ENCODE results near the gene UQCR10.
"Not testable (repeated sequence)": the region's sequence is repeated elsewhere in the genome, so short reads cannot be mapped to it uniquely, and the experiment has no call there.

UQCR10 gene

DNA sequence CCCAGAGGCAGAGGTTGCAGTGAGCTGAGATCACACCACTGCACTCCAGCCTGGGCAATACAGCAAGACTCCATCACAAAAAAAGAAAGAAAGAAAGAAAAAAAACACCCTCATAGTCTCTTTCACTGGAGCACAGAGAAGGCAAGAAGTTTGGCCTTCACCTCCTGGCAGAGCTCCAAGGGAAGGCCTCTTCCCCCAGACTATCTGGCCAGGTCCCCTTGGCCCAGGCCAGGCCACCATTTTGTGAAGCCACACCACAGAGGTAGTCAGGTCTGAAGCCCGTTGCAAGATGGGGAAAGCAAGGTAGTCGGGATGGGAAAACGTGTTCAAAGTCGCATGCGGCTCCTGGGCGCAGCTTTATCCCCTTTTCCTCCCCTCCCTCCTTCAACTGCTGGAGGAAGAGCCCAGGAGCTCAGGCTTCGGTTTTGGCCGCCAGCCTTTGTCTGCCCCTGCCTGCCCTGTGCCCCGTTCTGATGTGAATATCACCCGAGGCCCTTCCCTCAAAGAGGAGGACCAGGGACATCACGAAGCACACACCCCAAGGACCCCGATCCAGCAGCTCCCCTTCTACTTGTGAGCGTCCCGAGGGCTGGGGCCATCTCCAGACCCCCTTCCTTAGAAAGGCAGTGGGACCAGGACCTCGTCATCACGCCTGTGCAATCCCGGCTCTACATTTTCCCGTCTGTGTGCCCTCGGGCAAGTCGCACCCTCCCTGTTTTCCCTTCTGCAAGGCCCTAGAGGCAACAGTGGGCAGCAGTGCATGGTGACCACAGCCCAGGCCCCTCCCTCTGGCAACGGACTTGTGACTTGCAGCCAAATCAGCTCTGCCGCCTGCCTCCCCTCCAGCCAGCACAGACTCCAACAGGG is 29.7 kb upstream of the UQCR10 start:
- DNase-seq: no peak

DNA sequence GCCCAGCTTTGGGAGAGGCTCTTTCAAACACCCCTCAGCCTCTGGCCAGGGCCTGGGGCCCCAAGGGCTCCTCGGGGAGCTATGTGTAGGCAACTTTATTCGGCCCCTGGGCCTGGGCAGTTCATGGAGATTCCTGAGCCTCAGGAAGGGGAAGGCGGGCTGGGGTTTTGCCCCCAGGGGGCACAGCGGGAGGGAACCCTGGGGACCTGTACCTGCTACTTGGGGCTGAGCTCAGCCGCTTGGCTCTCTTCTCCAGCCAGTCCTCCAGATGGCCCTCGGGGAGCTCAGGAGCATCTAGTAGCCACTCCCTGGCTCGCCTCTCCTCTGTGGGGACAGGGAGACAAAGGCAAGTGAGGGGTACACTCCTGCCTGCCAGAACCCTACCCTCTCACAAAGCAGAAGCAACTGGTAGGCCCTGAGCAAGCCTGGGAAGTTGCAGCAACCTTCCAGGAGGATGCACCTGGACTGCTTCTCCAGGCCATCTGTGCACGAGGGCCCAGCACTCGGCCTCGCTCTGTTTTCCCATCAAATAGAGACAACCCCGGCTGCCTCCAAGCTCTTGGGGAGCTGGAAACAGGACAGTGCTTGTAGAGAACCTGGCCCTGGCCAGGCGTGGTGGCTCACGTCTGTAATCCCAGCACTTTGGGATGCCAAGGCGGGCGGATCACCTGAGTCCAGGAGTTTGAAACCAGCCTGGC is 28.9 kb upstream of the UQCR10 start:
- no peak for DNase-seq

DNA sequence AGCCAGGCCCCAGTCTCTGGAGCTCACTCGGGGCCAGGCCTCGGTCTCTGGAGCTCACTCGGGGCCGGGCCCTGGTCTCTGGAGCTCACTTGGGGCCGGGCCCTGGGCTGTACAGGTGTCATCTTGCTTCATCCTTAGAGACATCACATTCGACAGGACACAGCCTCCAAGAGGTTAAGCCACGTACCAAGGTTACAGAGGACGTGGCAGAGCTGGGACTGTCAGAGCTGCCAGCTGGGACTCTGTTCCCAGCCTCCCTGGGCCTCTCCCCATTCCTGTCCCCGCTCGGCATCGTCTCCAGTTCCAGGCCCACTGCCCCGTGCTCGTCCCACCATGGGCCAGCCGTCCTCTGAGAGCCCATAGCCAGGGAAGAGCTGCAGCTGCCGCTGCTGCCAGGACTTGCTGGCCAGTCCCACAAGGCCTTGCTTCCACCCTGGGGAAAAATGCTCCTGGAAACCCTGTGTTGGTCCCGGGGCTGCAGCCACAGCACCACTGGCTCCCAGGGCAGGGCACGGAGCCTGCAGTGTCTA is 27.8 kb upstream of the UQCR10 start:
- DNase-seq: no peak

- DNase-seq: no peak
Measured at GRCh38 chr22:29740216-29740615, 27.0 kb upstream of the UQCR10 start.

DNA sequence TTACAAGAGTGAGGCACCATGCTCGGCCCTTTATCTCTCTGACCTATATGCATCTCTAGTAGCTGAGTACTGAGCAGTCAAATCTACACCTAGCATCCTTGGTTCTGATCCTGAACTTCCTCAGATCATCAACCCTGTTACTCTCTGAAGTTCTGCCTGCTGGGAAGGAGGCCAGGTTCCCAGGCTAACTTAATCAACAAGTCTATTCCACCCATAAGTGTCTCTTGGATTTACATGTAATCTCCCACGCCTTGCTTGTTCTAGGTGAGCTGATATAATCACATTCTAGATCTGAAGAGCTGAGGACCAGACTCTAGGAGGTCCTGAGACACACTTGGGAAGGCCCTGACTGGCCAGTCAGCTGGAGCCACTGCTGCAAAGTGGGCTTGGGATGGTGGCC is 25.2 kb upstream of the UQCR10 start:
- DNase-seq: no peak

DNA sequence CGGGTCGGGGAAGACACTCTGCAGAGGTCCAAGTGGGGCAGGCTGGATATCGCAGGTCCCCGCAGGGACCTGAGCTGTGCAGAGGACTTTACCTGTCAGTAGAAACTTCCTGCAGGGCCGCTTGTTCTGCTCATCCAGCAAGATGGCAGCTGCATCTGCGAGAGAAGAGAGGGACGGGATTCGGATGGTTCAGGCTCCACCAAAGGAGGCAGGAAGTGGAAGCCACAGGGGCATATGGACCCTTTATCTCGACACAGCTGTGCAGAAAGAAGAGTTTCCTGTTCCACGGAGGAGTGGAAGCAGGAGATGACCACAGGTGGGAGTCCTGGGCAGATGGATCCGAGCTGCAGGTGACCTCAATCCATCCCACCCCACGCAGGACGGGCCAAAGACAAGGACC is 24.8 kb upstream of the UQCR10 start:
- DNase-seq: no peak

- no peak for DNase-seq
Measured at GRCh38 chr22:29744902-29745301, 22.3 kb upstream of the UQCR10 start.

- no peak for DNase-seq
Measured at GRCh38 chr22:29747832-29748231, 19.3 kb upstream of the UQCR10 start.

DNA sequence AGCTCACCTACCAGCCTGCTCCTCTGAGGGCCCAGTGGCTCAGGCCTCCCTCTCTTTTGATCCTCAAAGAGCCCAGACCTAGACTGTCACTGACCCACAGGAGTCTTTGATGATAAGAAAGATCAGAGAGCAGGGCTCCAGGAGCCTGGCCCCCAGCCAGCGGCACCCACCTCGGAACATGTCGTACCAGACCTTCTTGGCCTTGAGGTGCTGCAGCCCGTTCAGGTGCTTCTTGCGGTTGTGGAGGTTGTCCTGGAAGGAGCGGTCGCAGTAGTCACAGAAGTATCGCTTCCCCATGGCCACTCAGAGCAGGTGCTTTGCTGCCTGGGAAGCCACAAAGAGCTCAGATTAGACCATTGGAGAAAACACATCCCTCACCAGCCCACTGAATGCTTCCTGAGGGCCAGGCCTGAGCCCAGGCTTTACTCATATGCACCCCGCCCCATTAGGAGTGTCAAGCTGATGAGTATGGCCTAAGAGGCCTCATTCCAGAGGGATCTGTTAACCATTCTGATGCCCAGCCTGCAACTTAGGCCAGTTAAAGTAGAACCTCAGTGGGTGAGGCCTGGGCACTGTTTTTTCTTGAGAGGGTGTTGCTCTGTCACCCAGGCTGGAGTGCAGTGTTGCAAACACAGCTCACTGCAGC is 18.8 kb upstream of the UQCR10 start:
- DNase-seq: no peak

GRCh38 chr22:29750029-29750428 is 17.1 kb upstream of the UQCR10 start:
- DNase-seq: no peak

- peak; percentile 17 for DNase-seq
Measured at GRCh38 chr22:29750559-29751538, 16.3 kb upstream of the UQCR10 start.

GRCh38 chr22:29751669-29752068 is 15.5 kb upstream of the UQCR10 start:
- DNase-seq: no peak

- no peak for DNase-seq
Measured at GRCh38 chr22:29753808-29754657, 13.1 kb upstream of the UQCR10 start.

- DNase-seq: not testable (repeated sequence)
Measured at GRCh38 chr22:29754658-29755395, 12.3 kb upstream of the UQCR10 start.

GRCh38 chr22:29755889-29756288 is 11.3 kb upstream of the UQCR10 start:
- no peak for DNase-seq

- no peak for DNase-seq
Measured at GRCh38 chr22:29756341-29756740, 10.8 kb upstream of the UQCR10 start.

GRCh38 chr22:29757096-29757495 is 10.1 kb upstream of the UQCR10 start:
- DNase-seq: no peak

DNA sequence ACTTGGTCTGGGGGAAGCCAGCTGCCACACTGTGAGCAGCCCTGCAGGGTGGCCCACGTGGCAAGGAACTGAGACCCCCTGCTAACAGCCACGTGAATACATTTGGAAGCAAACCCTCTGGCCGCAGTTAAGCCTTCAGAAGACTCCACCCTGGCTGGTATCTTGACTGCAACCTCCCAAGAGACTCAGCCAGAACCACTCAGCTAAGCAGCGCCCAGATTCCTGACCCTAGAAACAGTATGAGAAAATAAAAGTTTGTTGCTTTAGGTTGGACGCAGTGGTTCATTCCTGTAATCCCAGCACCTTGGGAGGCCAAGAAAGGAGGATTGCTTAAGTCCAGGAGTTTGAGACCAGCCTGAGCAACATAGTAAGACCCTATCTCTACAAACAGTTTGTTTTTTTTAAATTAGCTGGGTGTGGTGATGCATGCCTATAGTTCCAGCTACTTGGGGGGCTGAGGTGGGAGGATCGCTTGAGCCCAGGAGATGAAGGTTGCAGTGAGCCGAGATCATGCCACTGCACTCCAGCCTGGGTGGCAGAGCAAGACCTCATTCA is 9.0 kb upstream of the UQCR10 start:
- DNase-seq: no peak

DNA sequence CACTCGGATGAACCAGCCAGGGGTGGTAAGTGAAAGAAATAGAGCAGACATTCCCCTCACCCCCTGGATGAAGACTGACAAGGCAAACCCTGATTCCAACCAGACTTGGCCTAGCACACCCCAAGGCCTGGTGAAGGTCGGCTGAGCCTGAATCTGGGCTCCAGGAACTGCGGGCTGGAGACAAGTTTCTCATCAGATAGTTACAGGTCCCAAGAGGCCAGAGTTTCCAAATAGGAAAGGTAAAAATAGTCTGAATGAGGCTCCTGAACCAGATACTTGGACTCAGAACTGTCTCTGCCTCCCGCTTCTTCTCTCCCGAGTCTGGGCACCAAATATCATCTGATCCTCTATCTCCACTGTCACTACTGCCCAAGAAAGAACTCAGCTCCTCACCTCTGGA is 8.2 kb upstream of the UQCR10 start:
- no peak for DNase-seq

GRCh38 chr22:29762263-29762662 is 4.9 kb upstream of the UQCR10 start:
- DNase-seq: no peak

All from KG1 (cell line).